ENCODE data around the gene LIPC.

LIPC gene

GRCh38 chr15:58420579-58421043, 11.2 kb upstream of the LIPC start:
- Histone ChIP-seq H3K9me3 (ENCODE audit: control insufficient read depth, insufficient read depth, low read depth, low read length) (peaks cover 4% of the 10 kb centered on the region; the same call in 1 of the 2 replicates), H3K27ac (ENCODE audit: low read depth, low read length) (no peak overlapping the region), H3K27me3 (ENCODE audit: control insufficient read depth, insufficient read depth, low read length) (no peaks in the 10 kb centered on the region), H3K9ac (ENCODE audit: low read length) (no peak overlapping the region), H3K36me3 (ENCODE audit: control insufficient read depth, insufficient read depth, low read length) (no peaks in the 10 kb centered on the region), H3K4me1 (ENCODE audit: control insufficient read depth, insufficient read depth, low read length) (no peaks in the 10 kb centered on the region), H3K4me3 (ENCODE audit: low read depth, low read length) (no peak overlapping the region)

DNA sequence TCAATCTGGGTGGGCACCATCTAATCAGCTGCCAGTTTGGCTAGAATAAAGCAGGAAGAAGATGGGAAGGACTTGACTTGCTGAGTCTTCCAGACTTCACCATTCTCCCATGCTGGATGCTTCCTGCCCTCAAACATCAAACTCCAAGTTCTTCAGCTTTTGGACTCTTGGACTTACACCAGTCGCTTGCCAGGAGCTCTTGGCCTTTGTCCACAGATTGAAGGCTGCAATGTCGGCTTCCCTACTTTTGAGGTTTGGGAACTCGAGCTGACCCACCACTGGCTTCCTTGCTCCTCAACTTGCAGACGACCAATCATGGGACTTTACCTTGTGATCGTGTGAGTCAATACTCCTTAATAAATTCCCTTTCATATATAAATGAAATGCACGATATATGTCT, 8.6 kb upstream of the LIPC start:
- no peak overlapping the region for H3K9ac ChIP-seq (ENCODE audit: low read length)
- no peaks in the 10 kb centered on the region for H3K27me3 ChIP-seq (ENCODE audit: control insufficient read depth, insufficient read depth, low read length)
- no peaks in the 10 kb centered on the region for H3K36me3 ChIP-seq (ENCODE audit: control insufficient read depth, insufficient read depth, low read length)
- H3K27ac ChIP-seq (ENCODE audit: low read depth, low read length), result no peak overlapping the region
- no peaks in the 10 kb centered on the region for H3K9me3 ChIP-seq (ENCODE audit: control insufficient read depth, insufficient read depth, low read depth, low read length)
- no peak overlapping the region for H3K4me3 ChIP-seq (ENCODE audit: low read depth, low read length)
- H3K4me1 ChIP-seq (ENCODE audit: control insufficient read depth, insufficient read depth, low read length), result no peaks in the 10 kb centered on the region

DNA sequence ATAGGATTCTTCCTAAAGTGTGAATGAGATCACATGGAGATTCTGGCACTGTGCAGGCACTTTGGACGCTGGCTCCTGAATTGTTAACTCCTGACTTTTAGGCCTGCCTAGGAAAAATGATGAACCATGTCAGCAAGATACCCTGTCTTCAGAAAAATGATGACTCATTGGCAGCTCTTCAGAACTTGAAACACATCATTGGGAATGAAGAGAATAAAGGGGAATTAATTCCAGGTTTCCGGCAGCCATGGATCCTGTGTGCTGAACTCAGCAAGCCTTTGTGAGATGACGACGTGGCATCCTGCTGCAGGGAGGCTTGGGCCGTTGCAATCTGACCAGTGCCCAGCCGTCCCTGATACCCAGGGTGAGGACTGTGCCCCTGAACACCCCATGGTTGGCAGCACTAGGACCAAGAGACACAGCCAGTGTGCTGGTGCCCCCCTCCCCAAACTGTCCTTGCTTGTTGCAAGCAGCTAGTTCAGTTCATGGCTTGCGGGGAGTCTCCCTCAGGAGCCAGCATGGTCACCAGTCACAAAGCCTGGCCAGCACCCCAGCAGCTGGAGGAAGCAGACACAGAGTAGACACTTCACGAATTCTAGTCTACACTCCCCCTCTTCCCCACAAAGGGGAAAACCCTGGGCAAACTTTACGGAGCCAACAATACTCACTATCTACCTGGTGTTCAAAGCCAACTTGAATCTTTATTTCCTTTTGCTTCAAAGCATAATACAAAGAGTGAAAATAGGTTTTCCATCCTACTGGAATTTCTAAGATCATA, 7.8 kb upstream of the LIPC start:
- no peak overlapping the region for H3K9ac ChIP-seq (ENCODE audit: low read length)
- no peak overlapping the region for H3K27ac ChIP-seq (ENCODE audit: low read depth, low read length)
- H3K4me3 ChIP-seq (ENCODE audit: low read depth, low read length), result no peak overlapping the region
- H3K9me3 ChIP-seq (ENCODE audit: control insufficient read depth, insufficient read depth, low read depth, low read length), result no peaks in the 10 kb centered on the region
- H3K36me3 ChIP-seq (ENCODE audit: control insufficient read depth, insufficient read depth, low read length), result no peaks in the 10 kb centered on the region
- no peaks in the 10 kb centered on the region for H3K27me3 ChIP-seq (ENCODE audit: control insufficient read depth, insufficient read depth, low read length)
- H3K4me1 ChIP-seq (ENCODE audit: control insufficient read depth, insufficient read depth, low read length), result no peaks in the 10 kb centered on the region

DNA sequence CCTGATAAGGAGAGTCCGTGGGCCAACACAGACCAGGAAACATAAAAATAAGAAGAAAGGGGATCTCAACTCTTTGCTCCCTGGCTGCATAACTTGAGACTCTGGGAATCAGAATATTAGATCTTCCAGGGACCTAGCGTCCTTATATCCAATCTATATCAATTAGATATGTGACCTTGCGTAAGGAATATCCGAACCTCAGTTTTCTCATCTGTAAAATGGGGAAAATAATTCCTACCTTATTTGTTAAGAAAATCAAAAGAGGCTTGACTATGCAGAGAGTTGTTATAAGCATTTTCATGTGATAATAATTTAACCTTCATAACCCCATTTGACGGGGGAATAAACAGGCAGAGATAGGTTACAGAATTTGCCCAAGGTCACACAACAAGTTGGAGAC, 7.1 kb upstream of the LIPC start:
- Histone ChIP-seq H3K4me3 (ENCODE audit: low read depth, low read length) (no peak overlapping the region), H3K9me3 (ENCODE audit: control insufficient read depth, insufficient read depth, low read depth, low read length) (no peaks in the 10 kb centered on the region), H3K27ac (ENCODE audit: low read depth, low read length) (no peak overlapping the region), H3K36me3 (ENCODE audit: control insufficient read depth, insufficient read depth, low read length) (no peaks in the 10 kb centered on the region), H3K4me1 (ENCODE audit: control insufficient read depth, insufficient read depth, low read length) (no peaks in the 10 kb centered on the region), H3K9ac (ENCODE audit: low read length) (no peak overlapping the region), H3K27me3 (ENCODE audit: control insufficient read depth, insufficient read depth, low read length) (no peaks in the 10 kb centered on the region)

GRCh38 chr15:58425185-58425584, 6.6 kb upstream of the LIPC start:
- H3K4me1 ChIP-seq (ENCODE audit: control insufficient read depth, insufficient read depth, low read length), result no peaks in the 10 kb centered on the region
- H3K9me3 ChIP-seq (ENCODE audit: control insufficient read depth, insufficient read depth, low read depth, low read length), result no peaks in the 10 kb centered on the region
- H3K27me3 ChIP-seq (ENCODE audit: control insufficient read depth, insufficient read depth, low read length), result no peaks in the 10 kb centered on the region
- no peaks in the 10 kb centered on the region for H3K36me3 ChIP-seq (ENCODE audit: control insufficient read depth, insufficient read depth, low read length)
- H3K27ac ChIP-seq (ENCODE audit: low read depth, low read length), result no peak overlapping the region
- H3K4me3 ChIP-seq (ENCODE audit: low read depth, low read length), result no peak overlapping the region
- H3K9ac ChIP-seq (ENCODE audit: low read length), result no peak overlapping the region

- Histone ChIP-seq H3K36me3 (ENCODE audit: control insufficient read depth, insufficient read depth, low read length) (no peaks in the 10 kb centered on the region), H3K9me3 (ENCODE audit: control insufficient read depth, insufficient read depth, low read depth, low read length) (no peaks in the 10 kb centered on the region), H3K27ac (ENCODE audit: low read depth, low read length) (no peak overlapping the region), H3K27me3 (ENCODE audit: control insufficient read depth, insufficient read depth, low read length) (no peaks in the 10 kb centered on the region), H3K4me1 (ENCODE audit: control insufficient read depth, insufficient read depth, low read length) (no peaks in the 10 kb centered on the region), H3K9ac (ENCODE audit: low read length) (no peak overlapping the region), H3K4me3 (ENCODE audit: low read depth, low read length) (no peak overlapping the region)
Observed at GRCh38 chr15:58425834-58426233, 6.0 kb upstream of the LIPC start.

GRCh38 chr15:58426501-58426900, 5.3 kb upstream of the LIPC start:
- Histone ChIP-seq H3K36me3 (ENCODE audit: control insufficient read depth, insufficient read depth, low read length) (no peaks in the 10 kb centered on the region), H3K27me3 (ENCODE audit: control insufficient read depth, insufficient read depth, low read length) (no peaks in the 10 kb centered on the region), H3K9me3 (ENCODE audit: control insufficient read depth, insufficient read depth, low read depth, low read length) (no peaks in the 10 kb centered on the region), H3K27ac (ENCODE audit: low read depth, low read length) (no peak overlapping the region), H3K4me1 (ENCODE audit: control insufficient read depth, insufficient read depth, low read length) (no peaks in the 10 kb centered on the region), H3K9ac (ENCODE audit: low read length) (no peak overlapping the region), H3K4me3 (ENCODE audit: low read depth, low read length) (no peak overlapping the region)

DNA sequence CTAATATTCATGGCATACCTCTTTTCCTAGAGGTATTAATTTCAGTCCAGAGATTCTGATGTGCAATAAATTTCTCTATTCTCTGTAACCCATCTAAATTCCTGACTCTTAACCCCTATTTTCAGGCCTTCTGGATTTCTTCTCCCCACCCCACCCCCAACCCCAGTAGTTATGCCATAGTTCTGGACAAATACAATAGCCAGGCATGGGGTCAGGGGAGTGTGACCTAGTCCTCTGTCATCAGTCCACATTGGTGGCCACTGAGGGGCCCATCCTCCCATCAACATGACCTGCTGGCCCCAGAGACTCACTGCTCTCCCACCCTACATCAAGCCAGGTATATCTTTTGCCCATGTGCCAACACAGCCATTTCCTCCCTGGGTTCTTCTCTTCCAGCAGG, 3.8 kb upstream of the LIPC start:
- no peaks in the 10 kb centered on the region for H3K9me3 ChIP-seq (ENCODE audit: control insufficient read depth, insufficient read depth, low read depth, low read length)
- H3K27ac ChIP-seq (ENCODE audit: low read depth, low read length), result no peak overlapping the region
- H3K4me1 ChIP-seq (ENCODE audit: control insufficient read depth, insufficient read depth, low read length), result no peaks in the 10 kb centered on the region
- no peak overlapping the region for H3K9ac ChIP-seq (ENCODE audit: low read length)
- H3K27me3 ChIP-seq (ENCODE audit: control insufficient read depth, insufficient read depth, low read length), result no peaks in the 10 kb centered on the region
- no peaks in the 10 kb centered on the region for H3K36me3 ChIP-seq (ENCODE audit: control insufficient read depth, insufficient read depth, low read length)
- no peak overlapping the region for H3K4me3 ChIP-seq (ENCODE audit: low read depth, low read length)

- Histone ChIP-seq H3K27me3 (ENCODE audit: control insufficient read depth, insufficient read depth, low read length) (no peaks in the 10 kb centered on the region), H3K9ac (ENCODE audit: low read length) (no peak overlapping the region), H3K36me3 (ENCODE audit: control insufficient read depth, insufficient read depth, low read length) (no peaks in the 10 kb centered on the region), H3K4me1 (ENCODE audit: control insufficient read depth, insufficient read depth, low read length) (no peaks in the 10 kb centered on the region), H3K27ac (ENCODE audit: low read depth, low read length) (no peak overlapping the region), H3K4me3 (ENCODE audit: low read depth, low read length) (no peak overlapping the region), H3K9me3 (ENCODE audit: control insufficient read depth, insufficient read depth, low read depth, low read length) (no peaks in the 10 kb centered on the region)
Observed at GRCh38 chr15:58430224-58430787, 1.5 kb upstream of the LIPC start.

DNA sequence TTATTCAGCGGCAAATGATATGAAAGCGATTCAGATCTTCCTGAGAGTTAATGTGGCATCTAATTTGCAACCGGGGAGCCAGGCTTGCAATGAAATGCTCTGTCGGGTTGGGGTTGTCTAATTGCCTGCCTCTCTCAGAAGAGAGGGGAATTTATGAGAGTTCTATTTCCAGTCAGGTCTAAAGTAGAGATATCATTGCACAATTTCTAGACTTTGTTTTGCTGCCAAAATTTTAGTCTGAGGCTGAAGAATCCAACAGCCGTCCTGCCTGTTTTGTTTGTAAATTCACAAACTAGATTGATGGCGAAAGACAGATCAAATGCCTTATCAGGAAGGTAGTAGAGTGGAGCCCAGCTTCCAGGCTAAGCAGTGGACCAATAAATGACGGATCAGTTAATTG, 610 bp downstream of the LIPC start:
- no peaks in the 10 kb centered on the region for H3K27me3 ChIP-seq (ENCODE audit: control insufficient read depth, insufficient read depth, low read length)
- no peak overlapping the region for H3K9ac ChIP-seq (ENCODE audit: low read length)
- no peak overlapping the region for H3K27ac ChIP-seq (ENCODE audit: low read depth, low read length)
- no peaks in the 10 kb centered on the region for H3K36me3 ChIP-seq (ENCODE audit: control insufficient read depth, insufficient read depth, low read length)
- H3K4me3 ChIP-seq (ENCODE audit: low read depth, low read length), result no peak overlapping the region
- H3K9me3 ChIP-seq (ENCODE audit: control insufficient read depth, insufficient read depth, low read depth, low read length), result no peaks in the 10 kb centered on the region
- H3K4me1 ChIP-seq (ENCODE audit: control insufficient read depth, insufficient read depth, low read length), result no peaks in the 10 kb centered on the region

DNA sequence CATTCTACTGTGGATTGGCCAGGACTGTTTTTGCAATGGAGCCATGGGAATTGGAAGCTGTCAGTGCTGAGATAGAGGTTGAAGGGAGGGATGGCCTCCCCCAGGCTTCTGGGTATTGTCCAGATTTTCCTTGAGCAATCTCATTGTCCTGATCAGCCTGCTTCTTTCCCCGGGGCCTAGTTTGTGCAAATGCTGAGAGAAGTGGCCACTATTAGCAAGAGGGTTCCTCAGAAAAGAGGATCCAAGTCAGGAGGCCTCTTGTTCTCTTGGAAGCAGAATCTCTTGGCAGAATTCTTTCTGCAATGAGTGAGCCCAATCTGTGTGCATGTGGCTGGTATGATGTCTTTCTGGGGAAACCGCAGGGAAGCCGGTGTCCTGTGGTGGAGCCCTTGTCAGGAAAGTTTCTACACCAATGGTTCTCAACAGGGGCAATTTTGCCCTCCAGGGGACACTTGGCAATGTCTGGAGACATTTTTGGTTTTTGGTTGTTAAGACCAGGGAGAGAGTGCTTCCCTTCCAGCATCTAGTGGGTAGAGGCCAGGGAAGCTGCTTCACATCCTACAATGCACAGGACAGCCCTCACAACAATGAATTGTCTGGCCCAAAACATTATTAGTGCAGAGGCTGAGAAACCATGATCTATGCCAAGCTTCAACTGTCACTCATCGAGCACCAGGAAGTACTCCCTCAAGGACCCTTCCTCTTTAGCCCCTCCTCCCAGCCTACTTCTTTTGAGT, 2.0 kb downstream of the LIPC start:
- no peaks in the 10 kb centered on the region for H3K27me3 ChIP-seq (ENCODE audit: control insufficient read depth, insufficient read depth, low read length)
- no peaks in the 10 kb centered on the region for H3K9me3 ChIP-seq (ENCODE audit: control insufficient read depth, insufficient read depth, low read depth, low read length)
- H3K36me3 ChIP-seq (ENCODE audit: control insufficient read depth, insufficient read depth, low read length), result no peaks in the 10 kb centered on the region
- no peak overlapping the region for H3K9ac ChIP-seq (ENCODE audit: low read length)
- H3K4me3 ChIP-seq (ENCODE audit: low read depth, low read length), result no peak overlapping the region
- no peak overlapping the region for H3K27ac ChIP-seq (ENCODE audit: low read depth, low read length)
- H3K4me1 ChIP-seq (ENCODE audit: control insufficient read depth, insufficient read depth, low read length), result no peaks in the 10 kb centered on the region

All from HUES6 (cell line).